HG02588 (cell line): Measurements from ENCODE around the gene LIPI.
"Not testable (repeated sequence)": the region's sequence is repeated elsewhere in the genome, so short reads cannot be mapped to it uniquely, and the experiment has no call there.

Experiments used
- ATAC-seq: cut with Tn5 transposase; IDR thresholded peaks from one replicate; pipeline ENCODE4 v1.9.1; 2021; ENCODE audit warnings: mild to moderate bottlenecking, moderate library complexity; ENCODE audit not compliant: unreplicated experiment

Gene LIPI

DNA sequence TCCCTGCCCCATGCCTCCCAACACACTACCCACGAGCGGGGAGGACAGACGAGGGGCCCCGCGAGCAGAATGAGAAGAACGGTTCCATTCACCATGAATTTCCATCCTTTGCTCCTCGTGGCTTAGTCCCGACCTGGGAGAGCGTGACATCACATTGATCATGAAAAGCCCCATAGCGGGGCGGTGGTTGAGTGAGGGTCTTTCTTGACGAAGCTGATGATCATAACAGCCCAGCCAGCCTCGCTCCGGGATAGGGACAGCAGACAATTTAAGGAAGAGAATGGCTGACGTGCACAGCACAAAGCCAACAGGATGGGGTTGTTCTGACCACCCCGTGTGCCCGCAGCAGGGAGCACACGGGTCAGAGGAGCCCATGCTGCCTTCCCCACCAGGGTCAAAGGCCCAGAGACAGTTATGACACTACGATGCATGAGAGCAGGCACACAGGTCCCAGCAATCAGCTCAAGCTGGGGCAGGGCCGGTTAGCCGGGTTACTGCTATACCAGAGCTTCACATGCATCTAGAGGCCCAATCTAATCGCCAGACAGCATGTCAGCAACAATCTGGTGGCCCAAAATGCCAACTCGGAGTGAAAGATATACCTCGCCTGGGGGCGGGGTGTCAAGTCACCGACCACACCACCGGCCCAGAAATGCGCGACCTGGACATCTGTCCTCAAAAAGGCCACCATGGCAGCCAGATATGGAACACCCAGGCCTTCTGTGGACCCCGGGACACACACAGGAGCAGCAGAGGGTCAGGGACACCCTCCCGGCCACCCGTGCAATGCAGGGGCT is 135.2 kb downstream of the LIPI start:
- ATAC-seq, result no peak

DNA sequence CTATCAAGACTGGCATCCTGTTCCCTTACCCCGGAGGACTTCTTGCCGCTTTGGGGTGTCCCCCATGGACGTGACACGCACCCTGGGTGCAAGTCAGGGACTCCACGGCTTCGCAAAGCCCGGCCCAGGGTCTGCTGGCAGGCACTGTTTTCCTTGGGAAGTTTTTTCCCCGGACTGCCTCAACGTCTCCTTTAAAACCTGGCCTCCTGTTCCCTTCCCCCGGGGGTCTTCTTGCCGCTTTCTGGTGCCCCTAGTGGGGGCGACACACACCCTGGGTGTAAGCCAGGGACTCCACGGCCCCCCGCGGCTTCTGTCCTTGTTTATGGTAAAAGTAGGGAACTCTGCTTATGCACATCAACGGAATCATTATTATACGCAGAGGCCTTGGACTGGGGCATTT is 136.6 kb downstream of the LIPI start:
- no peak for ATAC-seq

DNA sequence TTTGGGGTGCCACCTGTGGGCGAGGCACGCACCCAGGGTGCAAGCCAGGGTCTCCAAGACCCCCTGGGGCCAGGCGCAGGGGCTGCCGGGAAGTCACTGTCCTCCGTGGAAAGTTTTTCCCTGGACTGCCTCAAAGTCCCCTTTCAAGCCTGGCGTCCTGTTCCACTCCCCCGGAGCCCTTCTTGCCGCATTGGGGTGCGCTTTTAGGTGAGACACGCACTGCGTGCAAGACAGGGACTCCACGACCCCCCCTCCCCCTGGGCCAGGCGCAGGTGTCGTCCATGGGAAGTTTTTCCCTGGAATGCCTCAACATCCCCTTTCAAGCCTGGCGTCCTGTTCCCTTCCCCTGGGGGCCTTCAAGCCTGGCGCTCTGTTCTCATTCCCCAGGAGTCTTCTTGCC is 137.1 kb downstream of the LIPI start:
- no peak for ATAC-seq

DNA sequence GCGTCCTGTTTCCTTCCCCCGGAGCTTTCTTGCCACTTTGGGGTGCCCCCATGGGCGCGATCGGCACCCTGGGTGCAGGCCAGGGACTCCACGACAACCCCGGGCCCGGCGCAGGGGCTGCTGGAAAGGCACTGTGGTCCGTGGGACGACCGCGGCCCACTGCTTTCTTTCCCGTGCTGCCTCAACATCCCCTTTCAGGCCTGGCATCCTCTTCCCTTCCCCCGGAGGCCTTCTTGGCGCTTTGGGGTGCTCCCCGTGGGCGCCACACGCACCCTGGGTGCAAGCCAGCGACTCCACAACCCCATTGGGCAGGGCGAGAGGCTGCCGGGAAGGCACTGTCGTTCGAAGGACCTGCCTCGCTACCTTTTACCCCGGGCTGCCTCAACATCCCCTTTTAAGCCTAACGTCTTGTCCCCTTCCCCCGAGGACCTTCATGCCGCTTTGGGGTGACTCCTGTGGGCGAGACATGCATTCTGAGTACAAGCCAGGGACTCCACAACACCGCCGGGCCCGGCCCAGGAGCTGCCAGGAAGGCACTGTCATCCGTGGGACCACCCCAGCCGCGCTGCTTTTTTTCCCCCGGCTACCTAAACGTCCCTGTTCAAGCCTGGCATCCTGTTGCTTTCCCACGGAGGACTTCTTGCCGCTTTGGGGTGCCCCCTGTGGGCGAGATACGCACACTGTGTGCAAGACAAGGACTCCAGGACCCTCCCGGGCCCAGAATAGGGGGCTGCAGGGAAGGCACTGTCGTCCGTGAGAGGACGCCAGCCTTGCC is 137.8 kb downstream of the LIPI start:
- ATAC-seq, result no peak

DNA sequence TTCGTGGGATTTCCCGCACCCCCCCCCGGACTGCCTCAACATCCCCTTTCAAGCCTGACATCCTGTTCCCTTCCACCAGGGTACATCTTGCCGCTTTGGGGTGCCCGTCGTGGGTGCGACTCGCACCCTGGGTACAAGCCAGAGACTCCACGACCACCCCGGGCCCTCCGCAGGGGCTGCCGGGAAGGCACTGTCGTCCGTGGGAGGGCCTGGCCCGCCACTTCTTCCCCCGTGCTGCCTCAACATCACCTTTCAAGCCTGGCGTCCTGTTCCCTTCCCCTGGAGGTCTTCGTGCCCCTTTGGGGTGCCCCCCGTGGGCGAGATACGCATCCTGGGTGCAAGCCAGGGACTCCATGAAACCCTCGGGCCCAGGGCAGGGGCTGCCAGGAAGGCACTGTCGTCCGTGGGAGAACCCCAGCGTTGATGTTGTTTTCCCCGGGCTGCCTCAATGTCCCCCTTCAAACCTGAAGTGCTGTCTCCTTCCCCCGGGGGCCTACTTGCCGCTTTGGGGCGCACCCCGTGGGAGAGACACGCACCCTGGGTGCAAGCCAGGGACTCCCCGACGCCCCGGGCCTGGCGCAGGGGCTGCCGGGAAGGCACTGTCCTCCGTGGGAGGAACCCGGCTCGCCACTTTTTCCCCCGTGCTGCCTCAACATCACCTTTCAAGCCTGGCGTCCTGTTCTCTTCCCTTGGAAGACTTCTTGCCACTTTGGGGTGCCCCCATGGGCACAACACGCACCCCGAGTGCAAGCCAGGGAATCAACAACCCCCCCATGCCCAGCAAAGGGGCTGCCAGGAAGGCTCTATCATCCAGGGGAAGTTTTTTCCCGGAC is 138.6 kb downstream of the LIPI start:
- no peak for ATAC-seq

DNA sequence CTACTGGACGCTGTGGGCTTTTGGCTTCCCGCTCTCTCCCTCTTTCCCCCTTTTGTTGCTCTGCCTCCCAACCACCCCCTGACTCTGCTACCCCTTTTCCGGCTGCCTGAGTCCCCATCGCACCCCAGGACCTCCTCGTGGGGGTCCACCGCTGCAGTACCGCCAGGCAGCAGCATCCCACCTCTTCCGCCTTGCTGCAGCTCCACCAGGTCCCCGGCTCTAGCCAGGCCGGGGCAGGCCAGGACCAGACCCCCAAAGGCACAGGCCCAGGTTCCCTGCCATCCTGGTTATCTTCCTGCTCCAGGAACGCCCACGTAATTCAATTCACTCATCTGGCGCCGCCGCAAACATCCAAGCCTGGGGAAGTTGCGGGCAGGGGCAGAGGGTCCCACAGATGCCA is 139.8 kb downstream of the LIPI start:
- no peak for ATAC-seq

DNA sequence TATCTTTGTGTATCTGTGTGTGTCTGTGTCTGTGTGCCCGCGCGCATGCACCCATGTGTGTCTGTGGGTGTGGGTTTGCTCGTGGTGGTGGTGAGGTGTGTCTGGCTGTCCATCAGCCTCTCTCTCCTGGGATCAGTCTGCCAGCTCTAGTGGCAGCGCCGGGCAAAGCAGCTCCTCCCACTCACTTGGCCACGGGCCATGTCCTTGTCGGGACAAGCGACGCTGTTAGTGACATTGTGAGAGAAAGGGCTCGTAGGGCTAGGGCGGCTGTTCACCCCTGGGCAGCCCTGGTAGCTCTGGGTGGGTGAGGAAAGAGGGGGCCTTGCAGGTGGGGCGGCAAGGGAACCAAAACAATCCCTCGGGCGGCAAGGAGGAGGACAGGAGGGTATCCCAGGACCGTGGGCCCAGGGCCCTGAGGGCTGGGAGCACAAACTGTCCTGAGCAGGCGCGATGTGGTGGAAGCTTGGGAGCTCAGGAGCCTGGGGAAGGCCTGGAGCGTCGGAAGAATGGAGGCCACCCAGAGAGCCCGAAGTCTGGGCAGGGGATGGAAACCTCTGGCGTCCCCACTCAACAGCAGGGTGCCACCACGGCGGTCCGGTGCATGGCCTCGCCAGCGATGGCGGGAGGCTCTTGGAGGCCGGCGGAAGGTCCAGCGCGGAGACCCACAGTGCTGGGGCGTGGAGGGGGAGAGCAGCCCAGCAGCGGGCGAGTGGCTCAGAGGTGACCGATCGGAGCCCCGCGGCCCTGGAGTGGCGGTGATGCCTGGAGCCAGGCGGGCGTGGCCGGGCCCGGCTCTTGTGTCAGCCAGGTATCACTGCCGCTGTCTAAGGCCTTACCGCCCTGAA is 140.5 kb downstream of the LIPI start:
- ATAC-seq, result no peak

DNA sequence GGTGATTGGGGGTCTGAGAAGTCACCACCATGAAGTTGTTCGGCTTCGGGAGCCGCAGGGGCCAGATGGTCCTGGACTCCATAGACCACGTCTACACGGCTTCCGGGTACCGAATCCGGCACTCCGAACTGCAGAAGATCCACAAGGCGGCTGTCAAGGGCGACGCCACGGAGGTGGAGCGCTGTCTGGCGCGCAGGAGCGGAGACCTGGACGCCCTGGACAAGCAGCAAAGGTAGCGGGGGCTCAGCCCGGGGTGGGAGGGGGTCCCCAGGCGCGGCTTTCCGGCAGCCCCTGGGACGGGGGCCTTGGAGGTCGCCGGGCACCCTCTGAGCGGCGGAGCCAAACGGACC is 146.5 kb downstream of the LIPI start:
- ATAC-seq, result no peak

DNA sequence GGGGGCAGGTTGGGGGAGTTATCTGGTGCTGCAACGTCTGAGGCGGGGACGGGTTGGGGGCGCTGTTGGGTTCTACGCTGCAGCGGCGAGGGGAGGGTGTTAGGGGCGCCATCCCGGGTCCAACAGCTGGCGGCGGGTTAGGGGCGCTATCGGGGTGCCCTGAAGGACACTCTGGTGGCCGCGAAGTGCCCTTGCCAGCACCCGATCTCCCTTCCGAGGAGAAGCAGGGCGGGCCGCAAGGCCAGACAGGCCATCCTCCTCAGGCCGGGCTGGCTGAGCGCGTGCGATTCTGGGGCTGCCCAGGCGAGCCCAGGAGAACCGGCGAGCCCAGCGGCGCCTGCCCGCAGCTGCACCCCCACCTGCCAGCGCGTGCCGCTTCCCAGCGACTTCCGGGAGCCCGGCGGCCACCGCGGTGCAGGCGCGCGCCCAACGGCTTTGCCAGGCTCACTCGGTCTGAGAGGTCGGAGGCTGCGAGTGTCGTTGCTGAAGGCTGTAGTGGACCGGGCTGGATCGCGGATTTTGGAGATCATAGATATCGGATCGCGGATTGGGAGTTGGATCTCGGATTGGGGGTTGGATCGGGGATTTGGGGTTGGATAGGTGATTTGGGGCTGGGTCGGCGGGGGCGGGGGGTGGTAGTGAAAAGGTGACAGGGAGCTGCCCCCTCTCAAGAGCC is 147.0 kb downstream of the LIPI start:
- ATAC-seq, result not testable (repeated sequence)

DNA sequence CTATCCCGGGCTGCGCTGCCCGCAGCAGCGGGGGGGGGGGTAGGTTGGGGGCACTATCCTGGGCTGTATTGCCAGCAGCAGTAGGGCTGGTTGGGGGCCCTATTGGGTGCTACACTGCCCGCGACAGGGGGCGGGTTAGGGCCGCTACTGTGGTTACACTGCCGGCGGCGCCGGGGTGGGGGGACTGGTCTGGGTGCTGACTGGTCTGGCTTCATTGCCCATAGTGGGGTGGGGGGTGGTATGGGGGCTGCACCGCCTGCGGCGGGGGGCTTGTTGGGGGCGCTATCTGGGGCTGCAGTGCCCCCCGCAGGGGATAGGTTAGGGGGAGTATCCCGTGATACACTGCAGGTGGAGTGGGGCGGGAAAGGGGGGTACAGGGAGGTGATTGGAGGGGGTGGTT is 148.1 kb downstream of the LIPI start:
- ATAC-seq, result not testable (repeated sequence)

DNA sequence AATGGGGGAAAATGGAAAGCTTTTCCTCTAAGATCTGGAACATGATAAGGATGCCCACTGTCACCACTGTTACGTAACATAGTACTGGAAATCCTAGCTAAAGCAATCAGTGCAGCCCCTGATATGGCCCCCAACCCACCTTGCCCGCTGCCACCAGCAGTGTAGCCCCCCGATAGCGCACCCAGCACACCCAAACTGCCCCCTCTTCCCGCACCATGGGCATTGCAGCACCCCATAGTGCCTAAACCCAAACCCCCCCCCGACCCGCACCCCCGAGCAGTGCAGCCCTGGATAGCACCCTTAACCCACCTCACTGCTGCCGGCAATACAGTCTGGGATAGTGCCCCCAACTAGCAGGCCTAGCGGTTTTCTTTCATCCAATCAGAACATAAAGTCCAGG is 148.9 kb downstream of the LIPI start:
- ATAC-seq, result not testable (repeated sequence)

DNA sequence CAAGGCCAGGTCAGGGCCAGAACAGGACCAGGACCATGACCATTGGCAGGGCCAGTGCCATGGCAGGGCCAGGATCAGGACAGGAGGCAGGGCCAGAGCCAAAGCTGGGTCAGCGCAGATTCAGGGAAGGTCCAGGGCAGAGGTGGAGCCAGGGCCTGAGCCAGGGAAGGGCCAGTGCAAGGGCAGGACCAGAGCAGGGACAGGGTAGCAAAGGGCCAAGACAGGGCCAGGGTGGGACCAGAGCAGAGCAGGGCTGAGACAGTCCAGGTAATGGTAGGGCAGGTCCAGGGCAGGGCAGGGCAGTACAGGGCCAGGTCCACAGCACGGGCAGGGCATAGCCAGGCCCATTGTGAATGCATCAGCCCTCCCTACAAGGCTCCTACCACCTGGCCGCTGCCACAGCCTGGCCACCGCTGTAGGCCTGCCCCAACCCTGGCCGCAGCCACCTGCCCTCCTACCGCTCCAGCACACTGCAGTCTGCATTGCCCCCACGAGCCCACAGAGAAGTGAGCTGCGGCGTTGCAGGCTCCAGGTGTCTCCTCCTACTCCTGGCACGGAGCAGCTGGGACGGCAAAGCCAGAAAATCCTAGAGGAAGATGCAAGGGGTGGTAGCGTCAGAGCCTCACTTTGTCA is 151.6 kb downstream of the LIPI start:
- not testable (repeated sequence) for ATAC-seq
